Measurements from ENCODE around the gene SMAD5.

The SMAD5 gene

GRCh38 chr5:136190091-136190720 lies 57.6 kb downstream of the SMAD5 start:
- no peak for TF ChIP-seq CTCF (conservative IDR thresholded peaks at IDR 0.05; ENCODE audit: low read length)
- DNase-seq (ENCODE audit: low read depth) = no peak
- H3K4me3 ChIP-seq (ENCODE audit: low read length) = no peak overlapping the region

- no peak for TF ChIP-seq CTCF (conservative IDR thresholded peaks at IDR 0.05; ENCODE audit: low read length)
- DNase-seq (ENCODE audit: low read depth) = no peak
- H3K4me3 ChIP-seq (ENCODE audit: low read length) = no peak overlapping the region
Observed at GRCh38 chr5:136190904-136191303, 58.3 kb downstream of the SMAD5 start.

GRCh38 chr5:136191304-136192014 lies 58.8 kb downstream of the SMAD5 start:
- peak overlapping the region; percentile 40 for H3K4me3 ChIP-seq (ENCODE audit: low read length)
- no peak for TF ChIP-seq CTCF (conservative IDR thresholded peaks at IDR 0.05; ENCODE audit: low read length)
- peak; percentile 42 for DNase-seq (ENCODE audit: low read depth)

- H3K4me3 ChIP-seq (ENCODE audit: low read length) = peak overlapping the region; percentile 40
- DNase-seq (ENCODE audit: low read depth) = peak; percentile 5
- no peak for TF ChIP-seq CTCF (conservative IDR thresholded peaks at IDR 0.05; ENCODE audit: low read length)
Observed at GRCh38 chr5:136192015-136192525, 59.4 kb downstream of the SMAD5 start.

GRCh38 chr5:136192526-136193321 lies 60.1 kb downstream of the SMAD5 start, which contains the start of gene SMIM32:
SMIM32 (minus strand) TSS chr5:136193162; CDS start chr5:136192524, 638 bp downstream.
- no peak for TF ChIP-seq CTCF (conservative IDR thresholded peaks at IDR 0.05; ENCODE audit: low read length)
- peak; percentile 6 for DNase-seq (ENCODE audit: low read depth)
- peak within 1 kb of the TSS; percentile 40 for H3K4me3 ChIP-seq (ENCODE audit: low read length)

- TF ChIP-seq CTCF (conservative IDR thresholded peaks at IDR 0.05; ENCODE audit: low read length) = no peak
- peak overlapping the region; percentile 36 for H3K4me3 ChIP-seq (ENCODE audit: low read length)
- DNase-seq (ENCODE audit: low read depth) = no peak
Observed at GRCh38 chr5:136193322-136193935, 60.8 kb downstream of the SMAD5 start.

Data from AG10803 (cell line).